NOMO-1 (cell line): ENCODE results near the gene ZNF319.

Experiments
- DNase-seq, 2 experiments: peaks; one replicate each; lab custom pipeline; 2025; ENCODE audit not compliant: unreplicated experiment in 2 of 2; lab: John Stamatoyannopoulos, UW

The ZNF319 gene

GRCh38 chr16:57957673-57958392, 42.6 kb downstream of the ZNF319 start:
- no peak for DNase-seq

GRCh38 chr16:57956924-57957672, 43.4 kb downstream of the ZNF319 start:
- no peak for DNase-seq

- DNase-seq, result no peak
Measured at GRCh38 chr16:57956270-57956808, 44.1 kb downstream of the ZNF319 start.

- DNase-seq, result no peak
Measured at GRCh38 chr16:57955572-57956188, 44.8 kb downstream of the ZNF319 start.

- no peak for DNase-seq
Measured at GRCh38 chr16:57953857-57954256, 46.6 kb downstream of the ZNF319 start.

GRCh38 chr16:57952909-57953308, 47.6 kb downstream of the ZNF319 start:
- DNase-seq, result no peak

- DNase-seq, result no peak
Measured at GRCh38 chr16:57951204-57951960, 49.1 kb downstream of the ZNF319 start.

GRCh38 chr16:57950382-57950781, 50.1 kb downstream of the ZNF319 start:
- no peak for DNase-seq

- no peak for DNase-seq
Measured at GRCh38 chr16:57949595-57950238, 50.8 kb downstream of the ZNF319 start.

GRCh38 chr16:57949013-57949412, 51.5 kb downstream of the ZNF319 start:
- no peak for DNase-seq

- no peak for DNase-seq
Measured at GRCh38 chr16:57948027-57948426, 52.4 kb downstream of the ZNF319 start.

GRCh38 chr16:57947261-57947660, 53.2 kb downstream of the ZNF319 start:
- DNase-seq, result peak; percentile 9 to 24

- DNase-seq, result no peak
Measured at GRCh38 chr16:57946181-57946801, 54.2 kb downstream of the ZNF319 start.

- DNase-seq, result no peak
Measured at GRCh38 chr16:57945740-57946138, 54.7 kb downstream of the ZNF319 start.

- no peak for DNase-seq
Measured at GRCh38 chr16:57944970-57945739, 55.3 kb downstream of the ZNF319 start.
